Subcutaneous abdominal adipose tissue (tissue), 5 donors: ENCODE results near the gene STK11IP.

Source experiments
- H3K27ac ChIP-seq: one replicate; pipeline ENCODE4 v1.7.0; 2013; ENCODE audit warnings: low read depth, mild to moderate bottlenecking, inconsistent platforms, low read length, moderate library complexity
- H3K27me3 ChIP-seq, 5 donors: one replicate each; pipeline ENCODE4 v1.7.0; 2013; ENCODE audit warnings: low read length in 5 of 5, inconsistent platforms in 1 of 5; ENCODE audit not compliant: control insufficient read depth in 5 of 5, insufficient read depth in 4 of 5
- H3K36me3 ChIP-seq, 5 donors: one replicate each; pipeline ENCODE4 v1.7.0; 2013; ENCODE audit warnings: low read length in 5 of 5; ENCODE audit not compliant: control insufficient read depth in 5 of 5, insufficient read depth in 5 of 5
- H3K4me1 ChIP-seq, 5 donors: one replicate each; pipeline ENCODE4 v1.7.0; 2013; ENCODE audit warnings: low read length in 5 of 5, mild to moderate bottlenecking in 3 of 5, moderate library complexity in 1 of 5; ENCODE audit not compliant: control insufficient read depth in 5 of 5, insufficient read depth in 5 of 5
- H3K4me3 ChIP-seq, 5 donors: one replicate each; pipeline ENCODE4 v1.7.0; 2013; ENCODE audit warnings: low read length in 5 of 5, low read depth in 1 of 5
- H3K9ac ChIP-seq, 5 donors: one replicate each; pipeline ENCODE4 v1.7.0; 2013; ENCODE audit warnings: low read length in 5 of 5, mild to moderate bottlenecking in 4 of 5, moderate library complexity in 3 of 5
- H3K9me3 ChIP-seq, 5 donors: one replicate each; pipeline ENCODE4 v1.7.0; 2013; ENCODE audit warnings: low read length in 5 of 5; ENCODE audit not compliant: control insufficient read depth in 5 of 5
- donor health status: healthy.
- donor health status: healthy.
- donor health status: healthy.
- donor health status: healthy.
- donor health status: healthy.

Gene STK11IP

DNA sequence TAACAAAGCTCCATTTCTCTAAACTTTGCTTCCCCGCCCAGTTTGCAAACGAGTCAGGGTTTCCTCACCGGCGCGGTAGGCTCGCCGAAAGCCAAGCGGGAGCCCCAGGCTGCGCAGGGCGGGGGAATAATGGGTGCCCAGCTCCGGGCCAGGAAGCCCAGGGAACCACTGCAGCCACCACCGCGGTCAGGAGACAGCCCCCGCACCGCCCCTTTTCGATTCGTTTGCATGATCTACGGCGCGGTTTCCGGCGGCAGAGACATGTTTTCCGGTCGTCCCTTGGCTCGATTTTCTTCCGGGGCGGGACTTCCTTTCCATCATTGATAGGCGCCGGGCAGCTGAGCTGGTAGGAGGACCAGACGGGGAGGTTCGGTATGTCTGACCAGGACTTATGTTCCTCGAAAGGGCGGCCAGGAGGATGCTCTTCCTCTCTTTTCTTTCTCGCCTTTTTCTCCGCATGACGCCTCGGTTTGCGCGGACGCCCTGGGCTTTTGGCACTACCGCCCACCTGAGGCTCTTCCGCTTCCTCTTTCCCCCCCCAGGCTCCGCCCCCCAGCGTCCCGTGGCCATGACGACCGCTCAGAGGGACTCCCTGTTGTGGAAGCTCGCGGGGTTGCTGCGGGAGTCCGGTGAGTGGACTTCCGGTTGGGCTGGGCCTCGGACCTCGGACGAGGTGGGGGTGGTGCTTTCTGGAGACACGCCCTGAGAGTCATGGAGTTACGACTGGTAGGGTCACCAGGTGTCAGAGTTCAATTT, at the start of gene STK11IP:
Gene STK11IP (plus strand): TSS at position 306 of the 756 bp plus-strand sequence. CDS start 263 bp downstream, at position 569.
- no peaks in the 10 kb centered on the region for H3K9me3 ChIP-seq
- H3K4me1 ChIP-seq = peaks cover 3 to 32% (median 21%) of the 10 kb centered on the region in 5 donors
- peaks cover 0 to 19% (median 17%) of the 10 kb centered on the region in 5 donors for H3K36me3 ChIP-seq
- H3K27me3 ChIP-seq = no peaks in the 10 kb centered on the region
- H3K27ac ChIP-seq = peak within 1 kb of the TSS; percentile 88
- H3K9ac ChIP-seq = peak within 1 kb of the TSS; percentile 73 to 86 (median 78)
- peak within 1 kb of the TSS; percentile 85 to 99 (median 99) for H3K4me3 ChIP-seq

DNA sequence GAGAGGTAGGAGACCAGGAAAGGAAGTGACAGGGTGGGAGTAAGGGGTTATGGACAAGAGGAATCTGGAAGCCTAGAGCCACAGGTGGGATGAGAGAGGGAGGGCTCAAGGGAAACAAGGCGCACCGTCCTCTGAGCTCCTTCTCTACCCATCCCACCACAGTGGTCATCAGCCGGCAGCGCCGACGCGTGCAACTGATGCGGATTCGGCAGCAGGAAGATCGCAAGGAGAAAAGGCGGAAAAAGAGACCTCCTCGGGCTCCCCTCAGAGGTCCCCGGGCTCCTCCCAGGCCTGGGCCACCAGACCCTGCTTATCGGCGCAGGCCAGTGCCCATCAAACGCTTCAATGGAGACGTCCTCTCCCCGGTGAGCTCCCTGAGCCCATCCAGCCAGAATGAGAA, 48.7 kb upstream of the STK11IP start:
- no peaks in the 10 kb centered on the region for H3K36me3 ChIP-seq
- no peak overlapping the region for H3K27ac ChIP-seq
- no peak overlapping the region for H3K9ac ChIP-seq
- H3K4me1 ChIP-seq = peaks cover 0 to 27% (median 24%) of the 10 kb centered on the region in 5 donors
- H3K4me3 ChIP-seq = no peak overlapping the region
- no peaks in the 10 kb centered on the region for H3K9me3 ChIP-seq
- H3K27me3 ChIP-seq = peaks cover 0 to 31% (median 24%) of the 10 kb centered on the region in 5 donors

DNA sequence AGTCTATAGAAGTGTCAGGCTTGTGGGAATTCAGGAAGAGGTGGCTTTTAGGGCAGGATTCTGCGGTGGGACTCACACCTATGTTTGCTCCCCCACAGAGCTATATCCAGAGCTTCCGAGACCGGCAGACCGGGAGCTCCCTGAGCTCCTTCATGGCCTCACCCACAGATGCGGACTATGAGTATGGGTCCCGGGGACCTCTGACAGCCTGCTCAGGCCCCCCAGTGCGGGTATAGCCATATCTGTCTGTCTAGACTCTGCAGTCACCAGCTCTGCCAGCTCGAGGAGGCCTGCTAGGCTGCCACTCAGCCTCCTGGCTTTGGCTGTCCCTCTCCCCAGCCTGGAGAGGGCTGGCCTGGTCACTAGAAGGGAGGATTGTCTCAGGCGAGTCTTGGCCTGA, 48.0 kb upstream of the STK11IP start:
- no peaks in the 10 kb centered on the region for H3K9me3 ChIP-seq
- no peak overlapping the region for H3K27ac ChIP-seq
- no peak overlapping the region for H3K9ac ChIP-seq
- no peak overlapping the region for H3K4me3 ChIP-seq
- H3K36me3 ChIP-seq = no peaks in the 10 kb centered on the region
- peaks cover 0 to 21% (median 17%) of the 10 kb centered on the region in 5 donors for H3K4me1 ChIP-seq
- H3K27me3 ChIP-seq = peaks cover 0 to 38% (median 25%) of the 10 kb centered on the region in 5 donors

- no peaks in the 10 kb centered on the region for H3K9me3 ChIP-seq
- H3K9ac ChIP-seq = peak overlapping the region in 2 of 5 donors; percentile 11 to 35
- peaks cover 0 to 38% (median 25%) of the 10 kb centered on the region in 5 donors for H3K27me3 ChIP-seq
- H3K4me1 ChIP-seq = peaks cover 0 to 19% (median 16%) of the 10 kb centered on the region in 5 donors
- H3K4me3 ChIP-seq = peak overlapping the region in 4 of 5 donors; percentile 61 to 77 (median 66)
- peaks cover 0 to 9% (median 6%) of the 10 kb centered on the region in 5 donors for H3K36me3 ChIP-seq
- no peak overlapping the region for H3K27ac ChIP-seq
Observed at GRCh38 chr2:219551441-219552381, 45.9 kb upstream of the STK11IP start.

- Histone ChIP-seq H3K36me3 (peaks cover 0 to 11% (median 6%) of the 10 kb centered on the region in 5 donors), H3K9ac (peak overlapping the region in 1 of 5 donors; percentile 45), H3K27ac (no peak overlapping the region), H3K27me3 (peaks cover 0 to 33% (median 24%) of the 10 kb centered on the region in 5 donors), H3K4me1 (peaks cover 0 to 19% (median 16%) of the 10 kb centered on the region in 5 donors), H3K4me3 (peak overlapping the region in 4 of 5 donors; percentile 61 to 77 (median 66)), H3K9me3 (no peaks in the 10 kb centered on the region)
Observed at GRCh38 chr2:219552382-219553167, 45.1 kb upstream of the STK11IP start.

DNA sequence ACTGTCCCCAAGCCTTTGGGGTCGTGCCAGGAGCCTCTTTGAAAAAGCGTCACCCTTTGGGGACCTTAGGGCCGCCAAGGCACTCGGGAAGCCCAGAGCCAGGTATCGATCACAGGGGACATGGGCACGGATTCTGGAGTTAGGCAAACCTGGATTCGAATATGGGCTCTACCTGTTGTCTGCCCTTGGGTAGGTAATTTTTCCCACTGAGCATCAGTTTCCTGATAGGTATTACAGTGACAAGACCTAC, 44.6 kb upstream of the STK11IP start:
- peak overlapping the region in 4 of 5 donors; percentile 61 to 77 (median 66) for H3K4me3 ChIP-seq
- no peaks in the 10 kb centered on the region for H3K9me3 ChIP-seq
- H3K27me3 ChIP-seq = peaks cover 0 to 33% (median 24%) of the 10 kb centered on the region in 5 donors
- peaks cover 0 to 11% (median 6%) of the 10 kb centered on the region in 5 donors for H3K36me3 ChIP-seq
- no peak overlapping the region for H3K9ac ChIP-seq
- H3K4me1 ChIP-seq = peaks cover 0 to 19% (median 16%) of the 10 kb centered on the region in 5 donors
- no peak overlapping the region for H3K27ac ChIP-seq

DNA sequence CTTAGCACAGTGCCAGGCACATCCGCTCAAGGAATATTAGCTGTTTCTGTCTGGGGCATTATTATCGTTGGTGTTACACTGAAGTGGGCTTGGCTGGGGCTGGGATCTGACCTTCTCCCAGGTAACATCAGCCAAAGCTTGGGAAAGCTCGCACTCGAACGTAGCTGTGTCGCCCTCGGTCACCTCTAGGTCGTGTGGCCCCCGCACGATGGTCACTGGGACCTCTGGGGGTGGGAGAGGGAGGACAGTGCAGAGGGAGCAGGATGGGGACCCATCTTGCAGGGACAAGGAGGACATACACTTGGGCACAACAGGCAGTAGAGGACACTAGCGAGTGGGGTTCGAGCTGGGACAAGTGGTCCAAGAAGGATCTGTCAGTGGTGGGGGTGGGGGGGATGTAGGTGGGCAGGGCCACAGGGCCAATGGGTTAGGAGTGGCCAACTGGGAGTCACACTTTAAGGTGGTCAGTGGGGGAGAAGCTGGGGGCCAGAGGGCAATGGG, 44.1 kb upstream of the STK11IP start:
- Histone ChIP-seq H3K9me3 (no peaks in the 10 kb centered on the region), H3K27me3 (peaks cover 0 to 33% (median 24%) of the 10 kb centered on the region in 5 donors), H3K4me3 (peak overlapping the region in 1 of 5 donors; percentile 63), H3K4me1 (peaks cover 0 to 19% (median 16%) of the 10 kb centered on the region in 5 donors), H3K36me3 (peaks cover 0 to 11% (median 6%) of the 10 kb centered on the region in 5 donors), H3K27ac (no peak overlapping the region), H3K9ac (no peak overlapping the region)

DNA sequence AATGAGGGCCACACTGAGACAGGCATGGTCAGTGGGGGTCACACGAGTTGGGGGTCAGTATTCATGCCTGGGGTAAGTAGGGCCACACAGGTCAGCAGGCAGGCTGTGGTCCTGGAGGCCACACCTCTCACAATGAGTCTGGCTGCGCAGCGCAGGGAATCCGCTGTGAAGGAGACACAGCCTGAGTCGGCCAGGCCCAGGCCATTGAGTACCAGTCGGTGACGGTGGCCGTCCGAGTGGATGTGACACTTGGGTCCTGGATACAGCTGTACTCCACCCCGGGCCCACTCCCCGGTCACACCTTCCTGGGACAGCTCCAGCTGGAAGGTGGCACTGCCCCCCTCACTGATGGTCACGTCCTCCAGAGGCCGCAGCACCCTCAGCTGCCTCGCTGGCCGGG, 43.3 kb upstream of the STK11IP start:
- peaks cover 0 to 19% (median 16%) of the 10 kb centered on the region in 5 donors for H3K4me1 ChIP-seq
- no peak overlapping the region for H3K4me3 ChIP-seq
- peaks cover 0 to 33% (median 24%) of the 10 kb centered on the region in 5 donors for H3K27me3 ChIP-seq
- H3K27ac ChIP-seq = no peak overlapping the region
- no peaks in the 10 kb centered on the region for H3K9me3 ChIP-seq
- peaks cover 0 to 11% (median 6%) of the 10 kb centered on the region in 5 donors for H3K36me3 ChIP-seq
- no peak overlapping the region for H3K9ac ChIP-seq

DNA sequence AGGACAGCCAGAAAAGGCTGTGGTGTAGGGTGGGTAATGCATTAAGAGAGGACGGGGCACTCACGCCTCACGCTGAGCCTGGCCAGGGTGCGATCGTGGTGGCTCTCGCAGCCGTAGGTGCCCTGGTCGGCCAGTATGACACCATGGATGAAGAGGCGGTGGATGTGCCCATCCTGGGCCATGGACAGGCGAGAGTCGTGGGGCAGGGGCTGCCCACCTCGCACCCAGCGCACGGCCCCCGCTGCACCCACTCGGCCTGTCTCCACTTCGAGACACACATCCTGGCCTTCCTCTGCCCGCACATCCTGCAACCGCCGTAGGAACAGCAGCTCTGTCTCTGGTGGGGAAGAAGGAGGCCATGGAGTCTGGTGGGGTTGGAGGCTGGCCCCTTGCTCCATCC, 41.7 kb upstream of the STK11IP start:
- peaks cover 0 to 11% (median 6%) of the 10 kb centered on the region in 5 donors for H3K36me3 ChIP-seq
- H3K9ac ChIP-seq = no peak overlapping the region
- H3K27me3 ChIP-seq = peaks cover 0 to 25% (median 21%) of the 10 kb centered on the region in 5 donors
- no peaks in the 10 kb centered on the region for H3K9me3 ChIP-seq
- H3K4me1 ChIP-seq = peaks cover 0 to 19% (median 16%) of the 10 kb centered on the region in 5 donors
- H3K4me3 ChIP-seq = no peak overlapping the region
- no peak overlapping the region for H3K27ac ChIP-seq
